Measurements from ENCODE around the gene UPP1. TPM values are rescaled to one million over a fixed set of nuclear protein-coding genes. Genes with fewer than 3 reads are reported as not detected.

Gene UPP1
- total RNA-seq, 1 experiment from 2014 or later, result 24.3 TPM

GRCh38 chr7:48085433-48085791 lies 3.7 kb upstream of the UPP1 start:
- DNase-seq (ENCODE audit: low spot score), result peak; percentile 12

GRCh38 chr7:48085942-48086341 lies 3.1 kb upstream of the UPP1 start:
- no peak for DNase-seq (ENCODE audit: low spot score)

- DNase-seq (ENCODE audit: low spot score), result no peak
Measured at GRCh38 chr7:48087349-48087748, 1.7 kb upstream of the UPP1 start.

DNA sequence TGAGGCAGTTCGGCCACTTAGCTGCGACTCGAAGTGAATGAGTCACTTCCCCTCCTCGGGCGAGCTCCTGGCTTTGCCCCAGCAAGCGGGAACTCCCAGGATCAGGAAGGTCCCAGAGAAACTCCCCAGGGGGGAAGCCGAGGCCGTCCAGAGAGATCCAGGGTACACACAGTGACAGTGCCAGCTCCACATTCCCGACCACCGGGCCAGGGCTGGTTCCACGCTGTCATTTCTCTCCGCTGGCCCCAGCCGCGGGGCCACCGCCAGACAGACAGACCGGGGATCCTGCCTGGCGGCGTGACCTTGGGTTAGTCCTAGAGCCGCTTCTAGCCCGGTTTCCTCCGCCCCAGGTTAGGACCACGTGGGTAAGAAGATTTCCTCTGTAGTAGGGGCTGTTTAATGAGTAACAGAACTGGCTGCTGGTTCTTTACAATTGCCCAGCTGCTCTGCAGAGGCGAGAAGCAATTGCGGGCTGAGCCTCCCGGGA lies 463 bp upstream of the UPP1 start:
- peak; percentile 92 for DNase-seq (ENCODE audit: low spot score)

GRCh38 chr7:48090095-48090805 lies 1.2 kb downstream of the UPP1 start:
- DNase-seq (ENCODE audit: low spot score), result peak; percentile 63

DNA sequence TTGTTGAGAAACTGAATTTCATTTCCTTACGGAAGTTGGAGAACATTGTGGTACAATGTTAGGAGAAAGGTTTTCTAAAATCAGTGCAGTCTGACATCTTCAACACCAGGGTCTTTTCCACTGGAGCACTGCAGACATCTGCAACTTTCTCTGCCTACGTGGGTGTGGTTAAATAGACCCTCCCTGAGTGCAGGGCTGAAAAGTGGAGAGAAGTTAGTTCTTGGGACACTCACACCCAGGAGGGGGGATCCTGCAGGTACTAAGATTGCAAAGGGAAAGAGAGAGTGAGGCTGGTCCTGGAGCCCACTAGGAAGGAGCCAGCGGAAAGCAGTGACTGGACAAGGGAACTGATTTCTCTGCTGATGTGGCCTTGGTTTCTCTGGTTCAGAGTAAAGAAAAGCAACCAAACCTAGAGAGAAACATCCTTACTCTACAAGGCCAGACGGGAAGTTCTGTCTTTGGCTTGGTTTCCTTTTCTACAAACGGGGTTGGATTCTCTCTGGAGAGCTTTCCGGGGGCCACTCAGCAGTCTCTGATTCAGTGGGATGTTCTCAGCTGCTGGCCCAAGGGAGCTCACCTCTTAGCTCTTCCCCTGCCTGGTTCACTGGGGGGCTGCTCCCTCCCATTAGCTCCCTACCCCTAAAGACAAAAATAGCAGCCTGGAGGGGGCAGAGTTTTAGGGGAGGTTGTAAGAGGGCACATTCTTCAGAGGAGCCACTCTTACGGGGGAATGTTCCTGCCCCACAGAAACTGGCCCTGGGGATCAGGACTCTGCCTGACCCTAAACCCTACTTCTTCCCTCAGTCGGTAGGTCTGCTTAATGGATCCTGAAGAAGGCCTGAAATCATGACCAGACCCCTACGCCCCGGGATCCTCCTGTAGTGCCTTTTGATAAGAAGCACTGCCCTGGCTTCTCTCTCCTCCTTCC lies 2.7 kb downstream of the UPP1 start:
- DNase-seq (ENCODE audit: low spot score), result no peak

DNA sequence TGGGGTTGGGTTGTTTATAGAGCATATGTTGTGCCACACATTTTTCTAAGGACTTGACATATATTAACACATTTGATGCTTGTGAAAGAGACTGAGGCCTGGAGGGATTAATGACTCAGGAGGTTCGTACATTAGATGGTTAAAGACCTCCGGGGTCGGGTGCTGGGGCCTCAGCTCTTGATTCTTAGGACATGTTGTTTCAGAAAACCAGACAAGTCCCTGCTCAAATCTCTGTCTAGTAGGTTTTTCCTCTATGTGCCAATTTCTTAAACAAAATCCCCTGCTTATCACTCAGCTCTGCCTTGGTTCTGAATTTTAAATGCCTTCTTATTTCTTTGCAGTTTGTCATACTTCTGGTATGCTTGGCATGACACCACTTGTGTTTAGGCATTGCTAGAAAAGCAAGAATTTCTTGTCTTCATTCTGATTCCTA lies 5.8 kb downstream of the UPP1 start:
- no peak for DNase-seq (ENCODE audit: low spot score)

- DNase-seq (ENCODE audit: low spot score), result no peak
Measured at GRCh38 chr7:48096273-48096672, 7.2 kb downstream of the UPP1 start.

DNA sequence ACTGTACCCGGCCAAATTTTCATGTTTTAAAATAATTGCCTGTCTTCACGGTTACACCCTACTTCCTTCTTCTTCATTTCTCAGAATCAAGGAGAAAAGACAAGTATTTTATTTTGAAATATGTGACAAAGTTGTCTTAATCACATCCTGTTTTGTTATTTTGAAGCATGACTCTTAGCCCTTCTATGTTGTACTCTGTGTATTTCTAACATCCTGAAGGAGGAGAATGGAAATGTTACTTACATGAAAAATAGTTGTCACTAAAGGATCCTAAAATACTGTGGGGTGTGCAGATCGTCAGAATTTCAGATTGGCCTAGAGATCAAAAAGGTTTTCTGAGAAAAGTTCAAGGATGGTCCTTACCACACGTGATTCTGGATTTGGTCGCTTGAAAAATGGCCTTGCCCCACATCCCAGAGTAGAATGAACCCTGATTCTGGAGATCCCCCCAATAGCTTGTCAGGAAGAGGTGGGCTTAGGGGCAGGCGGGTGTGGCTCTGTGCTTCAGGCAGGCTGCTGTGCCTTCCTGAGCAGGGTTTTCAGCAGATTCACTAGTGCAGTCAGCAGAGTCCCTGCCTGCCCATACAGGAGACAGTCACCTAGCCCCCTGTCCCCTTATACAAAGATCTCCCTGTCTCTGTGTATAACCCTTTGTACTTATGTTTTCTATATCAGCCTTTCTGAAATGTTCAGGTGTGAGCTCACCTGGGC lies 8.6 kb downstream of the UPP1 start:
- DNase-seq (ENCODE audit: low spot score), result no peak

- no peak for DNase-seq (ENCODE audit: low spot score)
Measured at GRCh38 chr7:48098846-48099245, 9.8 kb downstream of the UPP1 start.

- DNase-seq (ENCODE audit: low spot score), result no peak
Measured at GRCh38 chr7:48099781-48100180, 10.7 kb downstream of the UPP1 start.

- DNase-seq (ENCODE audit: low spot score), result no peak
Measured at GRCh38 chr7:48101352-48101751, 12.3 kb downstream of the UPP1 start.

- no peak for DNase-seq (ENCODE audit: low spot score)
Measured at GRCh38 chr7:48101968-48102367, 12.9 kb downstream of the UPP1 start.

DNA sequence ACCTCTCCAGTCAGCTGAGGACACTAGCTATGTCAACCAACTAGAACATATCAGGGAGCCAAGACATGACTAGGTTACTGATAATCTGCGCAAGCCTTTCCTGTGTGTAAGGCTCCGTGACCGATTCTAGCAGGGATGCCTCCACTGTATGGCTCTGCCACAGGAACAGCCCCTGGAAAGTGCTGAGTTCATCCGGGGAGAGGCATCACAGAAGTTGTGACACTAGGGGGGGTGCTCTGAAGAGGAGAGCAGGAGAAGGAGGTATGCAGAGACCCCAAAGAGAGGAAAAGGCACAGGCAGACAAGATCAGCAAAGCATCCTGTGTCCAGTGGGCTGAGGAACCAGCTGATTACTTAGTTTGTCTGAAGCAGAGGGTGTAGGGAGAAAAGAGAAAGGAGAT lies 13.5 kb downstream of the UPP1 start:
- DNase-seq (ENCODE audit: low spot score), result no peak

GRCh38 chr7:48105045-48105444 lies 16.0 kb downstream of the UPP1 start:
- no peak for DNase-seq (ENCODE audit: low spot score)

DNA sequence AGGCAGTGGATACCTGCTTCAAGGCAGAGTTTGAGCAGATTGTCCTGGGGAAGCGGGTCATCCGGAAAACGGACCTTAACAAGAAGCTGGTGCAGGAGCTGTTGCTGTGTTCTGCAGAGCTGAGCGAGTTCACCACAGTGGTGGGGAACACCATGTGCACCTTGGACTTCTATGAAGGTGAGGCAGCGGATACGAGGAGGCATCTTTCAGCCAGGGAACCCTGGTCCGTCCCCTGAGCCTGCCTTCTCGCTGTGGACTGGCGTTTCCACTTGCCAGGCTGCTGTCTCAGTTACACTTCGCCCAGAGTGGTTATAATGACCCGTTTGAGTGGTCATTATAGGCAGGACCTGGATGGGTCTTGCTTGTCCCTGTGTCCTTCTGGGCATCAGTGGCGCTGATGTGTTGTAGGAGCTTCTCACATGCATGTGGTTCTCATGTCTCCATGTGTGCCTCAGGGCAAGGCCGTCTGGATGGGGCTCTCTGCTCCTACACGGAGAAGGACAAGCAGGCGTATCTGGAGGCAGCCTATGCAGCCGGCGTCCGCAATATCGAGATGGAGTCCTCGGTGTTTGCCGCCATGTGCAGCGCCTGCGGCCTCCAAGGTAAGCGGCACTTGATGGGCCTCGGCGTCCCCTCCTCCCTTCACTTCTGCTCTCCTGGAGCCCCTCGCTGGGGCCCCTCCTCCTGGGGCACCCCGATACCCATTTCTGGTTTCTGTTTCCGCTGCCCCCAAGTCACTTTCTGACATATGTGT lies 18.0 kb downstream of the UPP1 start:
- DNase-seq (ENCODE audit: low spot score), result no peak

DNA sequence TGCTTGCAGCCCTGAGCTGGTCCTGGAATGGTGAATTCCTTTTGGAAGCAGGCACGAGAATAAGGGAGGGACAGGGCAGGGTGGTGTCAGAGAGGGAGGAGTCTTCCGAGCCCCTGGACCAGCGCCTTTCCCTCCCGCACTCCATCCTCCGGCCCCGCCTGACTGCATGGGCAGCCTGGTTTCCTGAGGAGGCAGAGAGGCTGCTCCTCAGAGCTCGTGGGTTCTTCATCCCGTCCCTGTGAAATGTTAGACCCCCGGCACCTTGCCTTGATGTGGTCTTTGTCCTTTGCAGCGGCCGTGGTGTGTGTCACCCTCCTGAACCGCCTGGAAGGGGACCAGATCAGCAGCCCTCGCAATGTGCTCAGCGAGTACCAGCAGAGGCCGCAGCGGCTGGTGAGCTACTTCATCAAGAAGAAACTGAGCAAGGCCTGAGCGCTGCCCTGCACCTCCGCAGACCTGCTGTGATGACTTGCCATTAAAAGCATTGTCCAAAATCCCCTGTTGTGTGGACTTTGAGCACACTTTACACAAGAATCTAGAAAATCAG lies 18.9 kb downstream of the UPP1 start:
- DNase-seq (ENCODE audit: low spot score), result no peak

GRCh38 chr7:48108959-48109847 lies 20.1 kb downstream of the UPP1 start:
- DNase-seq (ENCODE audit: low spot score), result no peak

GRCh38 chr7:48109848-48110663 lies 21.0 kb downstream of the UPP1 start:
- DNase-seq (ENCODE audit: low spot score), result peak; percentile 96
